GM10847 (cell line): Measurements from ENCODE around the gene UNC5CL.
A peak's percentile ranks its signal among the peaks of the same experiment; 100 is the strongest.

Source experiments
- POLR2A ChIP-seq: IDR thresholded peaks from 2 replicates; pipeline ENCODE4 v1.6.1; 2011; ENCODE audit not compliant: insufficient read length; ENCODE audit errors: extremely low read depth

The UNC5CL gene

GRCh38 chr6:41071923-41072835 is 33.2 kb upstream of the UNC5CL start, which contains the start of gene OARD1:
Gene OARD1 (minus strand): TSS chr6:41072356. CDS start chr6:41071634, 722 bp downstream.
- TF ChIP-seq POLR2A, result peak; percentile 31

GRCh38 chr6:41071501-41071922 is 32.5 kb upstream of the UNC5CL start:
- peak; percentile 33 for TF ChIP-seq POLR2A

DNA sequence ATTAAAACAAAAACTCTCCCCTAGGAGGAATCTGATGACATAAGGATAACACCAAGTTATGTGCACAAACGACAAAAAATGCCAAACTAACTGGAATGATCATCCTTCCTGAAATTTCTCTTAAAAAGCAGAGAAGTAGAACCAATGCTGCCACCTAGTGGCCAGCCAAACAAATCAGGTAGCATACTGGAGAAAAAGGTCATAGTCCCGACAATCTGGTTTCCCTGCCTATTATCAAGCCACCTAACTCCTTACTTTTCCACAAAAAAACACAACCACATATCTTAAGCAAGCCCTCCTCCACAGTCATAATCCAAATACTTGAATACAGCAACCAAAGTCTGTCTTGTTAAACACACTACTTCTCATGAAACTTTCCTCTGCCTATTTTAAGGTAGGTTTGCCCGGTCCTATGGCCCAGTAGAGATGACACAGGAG is 27.9 kb upstream of the UNC5CL start:
- no peak for TF ChIP-seq POLR2A

- TF ChIP-seq POLR2A, result no peak
These were observed 26.6 kb upstream of the UNC5CL start for GRCh38 chr6:41065550-41066026.

GRCh38 chr6:41064841-41065240 is 25.8 kb upstream of the UNC5CL start:
- TF ChIP-seq POLR2A, result no peak

DNA sequence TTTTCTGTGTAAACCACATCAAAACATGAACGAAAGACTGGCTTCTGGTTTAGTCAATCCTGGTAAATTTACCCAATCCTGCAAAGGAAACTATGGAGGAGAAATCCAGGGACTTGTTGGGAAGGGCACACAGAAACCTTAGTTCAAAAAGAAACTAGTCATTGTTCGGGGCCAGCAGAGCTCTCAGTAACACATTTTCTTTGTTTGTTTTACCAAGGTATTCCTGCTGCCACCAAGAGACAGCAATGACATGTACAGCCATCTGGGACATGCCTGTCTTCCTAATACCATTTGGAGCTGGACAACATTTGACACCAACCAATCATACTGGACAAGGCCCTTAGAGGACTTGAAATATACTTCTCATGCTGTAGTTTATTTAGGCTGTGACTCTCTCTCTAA is 24.9 kb upstream of the UNC5CL start:
- no peak for TF ChIP-seq POLR2A

DNA sequence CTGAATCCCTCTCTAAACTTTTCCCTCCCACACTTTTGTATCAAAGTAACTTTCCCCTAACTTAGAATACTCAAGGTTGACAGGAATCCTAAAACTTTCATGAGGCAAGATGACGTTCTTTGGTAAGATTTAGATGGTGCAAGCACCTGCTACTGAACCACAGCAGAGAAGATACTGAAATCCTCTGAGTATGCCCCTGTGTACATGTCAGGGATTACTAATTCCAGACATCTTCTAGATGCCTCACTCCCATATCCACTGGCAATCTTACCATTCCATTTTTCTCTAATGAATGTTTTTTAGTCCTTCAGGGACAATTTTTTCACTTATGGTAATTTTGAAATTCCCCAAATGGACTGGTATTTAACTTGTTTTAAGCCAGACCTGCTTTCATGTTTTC is 23.0 kb upstream of the UNC5CL start:
- TF ChIP-seq POLR2A, result no peak

DNA sequence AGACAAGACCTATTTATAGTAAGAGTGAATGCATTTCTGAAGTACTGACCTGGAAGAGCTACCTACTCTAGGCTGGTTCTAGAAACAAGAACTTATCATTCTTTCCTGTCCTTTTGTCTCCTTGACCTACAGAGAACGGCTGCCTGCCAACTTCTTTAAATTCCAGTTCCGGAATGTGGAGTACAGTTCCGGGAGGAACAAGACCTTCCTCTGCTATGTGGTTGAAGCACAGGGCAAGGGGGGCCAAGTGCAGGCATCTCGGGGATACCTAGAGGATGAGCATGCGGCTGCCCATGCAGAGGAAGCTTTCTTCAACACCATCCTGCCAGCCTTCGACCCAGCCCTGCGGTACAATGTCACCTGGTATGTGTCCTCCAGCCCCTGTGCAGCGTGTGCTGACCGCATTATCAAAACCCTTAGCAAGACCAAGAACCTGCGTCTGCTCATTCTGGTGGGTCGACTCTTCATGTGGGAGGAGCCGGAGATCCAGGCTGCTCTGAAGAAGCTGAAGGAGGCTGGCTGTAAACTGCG is 22.2 kb upstream of the UNC5CL start:
- TF ChIP-seq POLR2A, result no peak

DNA sequence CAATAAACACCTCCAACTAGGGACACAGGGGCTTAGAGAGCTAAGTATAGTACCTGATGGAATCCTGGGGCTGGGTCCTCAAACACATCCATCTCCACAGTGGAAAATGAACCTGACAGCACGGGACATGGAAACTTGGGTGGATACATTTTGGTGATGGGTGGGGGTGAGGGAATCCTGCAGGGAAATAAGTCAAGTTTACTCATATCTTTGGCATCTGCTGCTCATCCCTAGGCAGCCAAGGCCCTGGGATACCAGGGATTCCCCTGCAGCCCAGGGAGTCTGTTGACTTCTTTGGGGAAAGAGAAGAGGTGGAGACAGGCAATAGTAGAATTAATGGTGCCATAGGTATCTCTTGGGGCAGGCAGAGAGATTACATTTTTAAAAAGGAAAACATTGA is 20.5 kb upstream of the UNC5CL start:
- no peak for TF ChIP-seq POLR2A

DNA sequence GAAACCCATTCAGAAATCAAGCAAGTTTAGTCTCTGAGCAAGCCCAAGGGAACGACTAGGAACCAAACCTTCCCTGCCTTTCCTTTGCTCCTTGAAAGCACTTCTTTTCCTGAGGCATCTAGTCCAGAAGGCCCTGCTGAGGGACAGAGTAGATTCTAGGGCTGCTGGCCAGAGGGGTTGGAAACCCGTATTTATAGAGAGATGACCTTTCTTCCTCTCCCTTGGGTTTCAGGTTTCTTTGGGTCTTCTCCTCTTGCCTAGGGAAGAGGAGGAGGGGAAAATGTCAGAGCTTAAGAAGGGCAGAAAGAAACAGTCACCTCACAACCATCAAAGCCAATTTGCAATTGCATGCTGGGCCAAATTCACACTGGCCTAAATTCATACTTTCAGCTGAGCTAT is 19.8 kb upstream of the UNC5CL start:
- TF ChIP-seq POLR2A, result no peak

DNA sequence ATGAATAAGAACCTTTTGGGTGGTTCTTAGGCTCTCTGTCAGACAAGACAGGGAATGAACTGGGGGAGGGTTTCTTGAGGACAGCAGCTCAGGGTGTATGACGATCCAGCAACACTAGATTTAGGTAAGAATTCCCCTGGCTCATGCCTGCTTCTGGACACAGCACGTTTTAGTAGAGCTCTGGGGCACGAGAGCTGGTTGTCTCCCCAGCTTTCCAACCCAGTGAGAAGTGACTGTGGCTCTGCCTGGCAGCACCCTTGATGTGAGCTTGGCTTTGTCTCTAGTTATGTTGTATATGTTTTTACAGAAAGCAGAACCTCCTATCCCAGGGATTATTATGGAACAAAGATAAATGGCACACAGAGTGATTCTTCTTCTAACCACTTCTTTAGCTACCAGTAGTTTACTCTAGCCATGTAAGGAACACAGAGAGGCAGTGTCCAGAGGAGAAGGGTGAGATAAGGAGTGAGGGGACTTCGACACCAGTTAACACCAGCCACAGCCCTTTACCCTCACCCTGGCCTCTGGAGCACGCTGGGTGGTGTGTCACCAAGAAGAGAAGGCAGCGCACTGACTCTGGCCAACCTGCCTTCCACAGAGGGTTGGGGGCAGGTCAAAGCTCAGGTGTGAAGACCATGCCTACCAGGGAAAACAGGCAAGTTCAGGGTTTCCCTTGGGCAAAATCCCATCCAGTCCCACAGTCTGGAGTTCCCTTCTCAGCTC is 17.9 kb upstream of the UNC5CL start:
- no peak for TF ChIP-seq POLR2A

GRCh38 chr6:41055149-41055548 is 16.1 kb upstream of the UNC5CL start:
- TF ChIP-seq POLR2A, result no peak

DNA sequence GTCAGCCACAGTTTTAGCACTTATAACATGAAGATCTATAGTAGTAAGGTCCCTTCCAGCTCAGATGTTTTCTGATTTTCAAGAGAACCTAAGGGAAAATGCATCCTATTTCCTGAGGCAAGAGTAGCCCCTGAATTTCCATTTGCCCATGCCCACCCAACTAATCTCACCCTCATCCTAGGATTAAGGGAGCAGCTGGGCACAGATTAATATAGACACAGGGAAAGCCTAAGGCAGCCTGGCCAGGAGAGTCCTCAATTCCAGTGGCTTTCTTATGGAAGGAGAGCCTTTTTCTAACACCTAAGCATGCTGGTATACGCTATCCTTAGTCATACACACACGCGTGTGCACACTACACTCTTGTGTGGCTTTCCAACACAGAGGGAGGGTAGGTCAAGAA is 15.5 kb upstream of the UNC5CL start:
- no peak for TF ChIP-seq POLR2A

DNA sequence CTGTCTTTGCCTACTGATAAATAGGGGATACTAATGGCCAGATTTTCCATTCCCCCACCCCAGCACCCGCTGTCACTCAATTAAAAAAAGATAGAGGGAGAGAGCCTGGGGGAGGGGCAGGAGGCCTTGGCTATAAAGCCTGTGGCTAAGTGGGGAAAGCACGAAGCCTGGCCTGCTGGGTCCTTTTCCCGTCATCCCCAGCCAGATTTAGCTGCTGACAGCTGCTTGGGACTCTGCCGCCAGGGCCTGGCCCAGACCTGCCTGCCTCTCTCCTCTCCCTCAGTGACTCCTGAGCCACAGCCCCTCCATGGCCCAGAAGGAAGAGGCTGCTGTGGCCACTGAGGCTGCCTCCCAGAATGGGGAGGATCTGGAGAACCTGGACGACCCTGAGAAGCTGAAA is 14.0 kb upstream of the UNC5CL start, which contains the start of gene APOBEC2:
TSS of gene APOBEC2 (plus strand) at position 162 of the 400 bp plus-strand sequence. CDS start at position 308, 146 bp downstream.
- no peak for TF ChIP-seq POLR2A

- no peak for TF ChIP-seq POLR2A
These were observed 12.9 kb upstream of the UNC5CL start for GRCh38 chr6:41051873-41052272.
